Measurements from ENCODE around the gene HOXB4.

Gene HOXB4

DNA sequence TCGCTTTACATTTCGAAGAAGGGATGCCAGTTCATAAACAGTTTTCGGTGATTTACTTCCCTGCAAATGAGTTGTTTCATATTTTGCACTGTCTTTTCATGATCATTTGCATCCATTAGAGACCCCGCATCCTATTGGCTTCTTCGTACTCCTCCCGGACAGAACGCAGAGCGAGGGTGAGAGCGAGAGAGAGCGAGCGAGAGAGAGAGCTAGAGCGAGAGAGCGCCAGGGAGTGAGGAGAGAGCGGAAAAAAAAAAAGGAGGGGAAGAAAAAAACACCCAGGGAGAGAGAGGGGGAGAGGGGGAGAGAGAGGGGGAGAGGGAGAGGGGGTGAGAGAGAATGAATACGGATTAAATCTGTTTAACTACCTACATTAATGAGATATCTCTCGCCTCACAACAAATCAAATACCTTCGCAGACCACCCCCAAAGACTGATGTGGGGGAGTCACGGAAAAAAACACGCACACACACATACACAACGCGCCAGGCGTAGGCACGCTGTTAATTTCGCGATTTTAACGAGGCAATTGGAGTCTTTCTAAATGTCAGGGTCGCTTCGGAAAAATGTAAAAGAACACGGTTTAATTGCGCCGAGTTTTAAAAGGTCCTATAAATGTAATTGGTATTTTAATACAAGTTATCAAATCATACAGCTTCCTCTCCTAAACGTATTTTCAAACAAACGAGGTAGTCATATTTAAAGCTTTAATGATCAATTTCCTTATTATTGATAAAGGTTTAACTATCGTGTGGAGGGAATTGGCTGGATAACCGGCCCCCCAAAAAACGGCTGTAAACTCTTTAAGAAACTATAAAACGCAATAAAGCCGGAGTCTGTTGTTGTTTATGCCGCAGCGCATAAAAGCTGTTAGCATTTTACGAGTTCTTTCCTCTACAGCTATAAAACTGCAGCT, 37.2 kb upstream of the HOXB4 start, which contains the start of gene HOXB8:
Gene HOXB8, minus strand, starts transcription at position 246 of the 916 bp plus-strand sequence. CDS start 588 bp downstream, outside the sequence.
- DNase-seq (ENCODE audit: low read depth) = no peak

DNA sequence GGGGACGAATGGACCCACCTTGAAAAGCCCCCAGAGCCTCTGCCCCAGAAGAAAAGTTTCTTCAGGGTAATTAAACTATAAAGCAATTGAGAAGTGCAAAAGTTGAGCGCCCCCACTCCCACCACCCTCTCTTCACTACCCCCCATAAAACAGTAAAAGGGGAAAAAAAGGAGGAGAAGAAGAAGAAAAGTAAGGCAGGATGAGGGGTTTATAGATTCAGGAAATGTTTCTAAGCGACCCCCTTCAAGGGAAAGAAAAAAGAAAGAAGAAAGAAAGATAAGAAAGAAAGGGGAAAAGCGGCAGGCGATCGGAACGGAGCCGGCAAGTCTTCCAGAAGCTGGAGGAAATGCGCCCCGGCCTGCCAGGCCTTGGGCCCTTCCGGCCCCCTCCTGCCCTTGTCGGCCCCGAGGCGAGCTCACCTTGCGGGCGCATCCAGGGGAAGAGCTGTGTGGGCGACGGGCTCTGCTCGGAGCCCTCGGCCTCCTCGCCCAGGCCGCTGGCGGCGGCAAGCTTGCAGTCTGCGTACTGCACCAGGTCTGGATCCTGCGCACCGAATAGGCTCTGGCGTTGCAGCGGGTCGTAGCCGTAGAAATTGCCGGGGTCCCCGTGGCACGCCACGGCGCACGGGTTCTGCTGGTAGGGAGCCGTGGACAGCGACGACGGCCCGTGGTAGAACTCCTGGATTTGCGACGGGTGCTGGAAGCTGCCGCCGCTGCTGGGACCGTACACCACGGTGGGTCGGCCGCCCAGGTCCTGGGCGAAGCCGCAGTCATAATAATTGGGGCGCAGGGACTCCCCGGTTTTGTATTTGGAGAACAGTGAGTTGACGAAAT, 35.9 kb upstream of the HOXB4 start:
- no peak for DNase-seq (ENCODE audit: low read depth)

DNA sequence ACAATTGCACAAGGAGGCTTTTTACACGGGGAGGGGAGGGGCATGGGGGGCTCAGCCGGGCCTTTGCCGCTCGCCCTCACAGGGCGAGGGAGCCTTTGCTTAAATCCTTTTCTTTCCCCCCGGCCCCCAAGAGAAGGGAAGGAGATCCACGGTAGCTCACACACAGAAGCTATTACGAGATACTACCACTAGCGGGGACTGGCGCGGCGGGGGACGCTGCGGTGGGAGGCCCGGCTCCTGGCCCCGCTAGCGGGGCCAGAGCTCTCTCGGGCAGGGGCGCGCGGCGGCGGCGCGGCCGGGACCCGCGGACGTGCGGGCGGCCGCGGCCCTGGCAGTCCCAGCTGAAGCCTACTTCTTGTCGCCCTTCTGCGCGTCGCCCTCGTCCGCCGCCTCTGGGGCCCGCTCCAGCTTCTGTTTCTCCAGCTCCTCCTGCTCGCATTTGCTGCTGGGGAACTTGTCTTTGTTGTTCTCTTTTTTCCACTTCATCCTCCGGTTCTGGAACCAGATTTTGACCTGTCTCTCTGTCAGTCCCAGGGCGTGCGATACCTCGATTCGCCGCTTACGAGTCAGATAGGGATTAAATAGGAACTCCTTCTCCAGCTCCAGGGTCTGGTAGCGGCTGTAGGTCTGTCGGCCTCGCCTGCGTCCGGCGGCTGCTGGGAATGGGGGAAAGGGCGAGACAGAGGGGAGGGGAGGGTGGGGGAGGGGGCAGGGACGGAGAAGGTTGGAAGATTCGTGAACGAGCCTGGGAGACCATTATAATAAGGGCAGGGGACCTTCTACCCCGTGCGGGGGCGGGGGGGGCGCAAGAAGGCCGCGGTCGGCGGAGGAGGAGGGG, 34.9 kb upstream of the HOXB4 start:
- no peak for DNase-seq (ENCODE audit: low read depth)

DNA sequence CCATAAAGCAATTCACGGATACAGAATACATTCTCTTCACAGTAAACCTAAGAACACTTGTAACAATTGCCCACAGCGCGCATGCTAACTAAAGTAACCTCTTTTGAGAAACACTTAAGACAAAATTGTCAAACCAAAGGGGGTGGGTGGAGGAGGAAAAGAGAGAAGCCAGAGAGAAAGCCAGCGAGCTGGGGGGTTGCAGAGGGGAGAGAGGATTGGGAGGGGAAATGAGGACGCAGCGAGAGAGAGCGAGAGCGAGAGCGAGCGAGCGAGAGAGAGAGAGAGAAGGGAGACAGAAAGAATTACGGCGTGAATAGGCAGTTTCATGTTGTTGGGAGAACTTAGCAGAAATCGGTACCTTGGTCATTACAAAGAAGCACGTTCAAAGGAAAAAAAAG, 34.3 kb upstream of the HOXB4 start:
- DNase-seq (ENCODE audit: low read depth) = no peak

DNA sequence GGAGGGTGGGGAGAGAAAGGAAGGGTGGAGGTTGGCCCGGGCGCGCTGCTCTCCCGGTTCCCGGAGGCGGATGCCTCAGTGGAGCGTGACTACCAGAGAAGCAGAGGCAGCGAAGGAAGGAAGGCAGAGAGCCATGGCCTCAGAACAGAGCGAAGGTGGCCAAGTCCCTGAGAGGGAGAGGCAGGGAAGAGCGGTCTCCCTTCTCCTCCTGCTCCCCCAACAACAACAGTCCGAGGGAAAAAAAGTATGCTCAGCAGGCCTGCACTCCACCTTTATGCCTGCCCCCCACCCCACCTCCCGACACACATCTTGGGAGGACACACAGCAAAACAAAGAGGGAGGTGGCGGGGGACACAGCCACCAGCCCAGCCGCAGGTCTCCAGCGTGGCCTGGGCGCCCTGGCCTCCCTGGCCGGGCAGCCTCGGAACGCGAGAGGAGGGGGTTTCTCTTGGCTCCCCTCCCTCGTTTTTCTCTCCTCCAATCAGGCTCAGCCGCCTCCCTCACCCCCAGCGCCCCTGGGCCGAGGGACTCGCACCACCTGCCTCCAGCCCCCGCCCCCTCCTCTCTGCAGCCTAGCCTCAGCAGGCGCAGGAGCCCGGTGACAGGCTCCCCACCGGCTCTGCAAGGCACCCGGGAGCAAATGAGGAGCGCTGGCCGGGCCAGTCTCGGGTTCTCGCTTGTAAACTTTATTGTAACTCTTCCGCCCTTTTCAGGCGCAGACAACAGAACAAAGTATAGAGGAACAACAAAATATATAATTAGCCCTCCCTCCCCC, 33.7 kb upstream of the HOXB4 start:
- DNase-seq (ENCODE audit: low read depth) = peak; percentile 28

DNA sequence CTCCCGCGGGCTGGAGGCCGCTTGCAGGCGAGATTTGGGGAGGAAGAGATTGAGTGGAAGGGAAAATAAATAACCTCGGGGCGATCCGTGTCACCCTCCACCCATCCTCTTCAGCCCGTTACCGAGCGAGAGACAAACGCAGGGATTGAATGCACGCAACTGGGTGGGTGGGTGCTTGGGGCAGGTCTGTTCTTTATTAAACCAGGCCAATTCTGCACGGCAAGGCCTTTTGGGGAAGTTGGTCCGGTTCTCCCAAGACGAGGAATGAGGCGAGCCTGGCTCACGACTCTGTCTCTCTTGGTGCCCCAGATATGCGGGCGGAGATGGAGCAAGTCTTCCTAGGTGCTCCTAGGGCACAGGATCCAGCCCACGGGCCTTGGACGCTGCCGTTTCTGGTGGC, 33.1 kb upstream of the HOXB4 start:
- peak; percentile 37 for DNase-seq (ENCODE audit: low read depth)

DNA sequence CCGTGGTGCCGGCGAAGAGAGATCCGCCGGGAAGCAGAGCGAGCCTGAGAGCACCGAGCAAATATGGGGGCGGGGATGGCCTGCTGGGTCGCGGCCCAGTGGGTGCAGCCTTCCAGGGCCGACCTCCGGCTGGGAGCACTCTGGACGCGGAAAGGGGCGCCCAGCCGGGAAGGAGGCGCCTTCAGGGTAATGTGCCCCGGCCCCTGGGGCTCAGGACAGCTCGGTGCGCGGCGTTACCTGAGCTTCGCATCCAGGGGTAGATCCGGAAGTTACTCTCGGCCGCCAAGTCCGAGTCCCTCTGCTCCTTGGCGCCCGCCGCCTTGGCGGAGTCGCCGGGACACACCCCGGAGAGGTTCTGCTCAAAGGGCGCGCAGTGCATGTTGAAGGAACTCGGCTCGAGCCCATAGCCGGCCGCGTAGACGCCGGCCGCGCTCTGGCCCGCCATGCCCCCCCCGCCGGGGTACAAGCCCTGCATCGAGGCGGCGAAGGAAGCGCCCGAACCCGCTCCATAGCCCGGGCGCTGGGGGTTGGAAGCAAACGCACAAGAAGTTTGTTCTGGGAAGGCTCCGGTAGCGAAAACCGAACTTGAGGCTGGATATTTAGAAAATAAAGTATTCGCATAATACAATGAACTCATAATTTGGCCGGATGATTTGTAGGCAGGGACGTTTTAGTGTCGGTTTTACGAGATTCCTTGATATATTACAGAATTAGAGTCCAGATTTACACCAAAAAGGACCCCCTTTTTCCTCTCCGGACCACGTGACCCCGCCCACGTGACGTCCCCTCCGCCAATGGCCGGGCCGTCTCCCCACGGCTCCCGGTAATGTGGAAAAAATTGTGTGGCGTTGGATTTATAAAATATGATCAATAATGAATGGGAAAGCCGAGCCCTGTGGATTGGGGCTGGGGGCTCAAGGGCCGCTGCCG, 32.4 kb upstream of the HOXB4 start, which contains the start of gene HOXB7:
Gene HOXB7, minus strand, starts transcription at position 736 of the 930 bp plus-strand sequence. Its CDS starts 99 bp downstream, at position 637.
- DNase-seq (ENCODE audit: low read depth) = peak; percentile 71

DNA sequence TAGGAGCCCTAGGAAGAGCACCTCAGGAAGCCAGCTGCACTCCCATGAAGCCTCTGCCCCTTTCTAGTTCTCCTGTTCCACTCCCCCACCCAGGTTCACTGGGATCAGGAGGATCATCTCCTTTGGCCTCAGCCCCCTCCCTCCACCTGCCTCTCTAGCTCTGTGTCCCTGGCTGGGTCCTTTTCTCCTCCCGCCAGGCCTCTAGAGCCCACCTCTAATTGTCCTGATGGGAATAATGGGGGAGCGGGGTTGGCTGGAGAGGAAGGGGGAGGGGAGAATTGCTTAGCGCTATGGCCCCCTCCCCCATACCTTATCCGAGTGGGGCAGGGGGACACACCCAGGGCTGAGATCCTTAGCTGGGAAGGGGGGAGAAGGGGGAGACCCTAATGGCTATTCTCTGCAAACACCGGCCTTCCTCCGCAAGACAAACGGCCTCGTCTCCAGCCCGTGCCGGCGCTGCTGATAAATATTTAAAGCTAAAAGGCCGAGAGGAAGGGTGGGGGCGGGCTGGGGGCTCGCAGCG, 31.7 kb upstream of the HOXB4 start:
- no peak for DNase-seq (ENCODE audit: low read depth)

DNA sequence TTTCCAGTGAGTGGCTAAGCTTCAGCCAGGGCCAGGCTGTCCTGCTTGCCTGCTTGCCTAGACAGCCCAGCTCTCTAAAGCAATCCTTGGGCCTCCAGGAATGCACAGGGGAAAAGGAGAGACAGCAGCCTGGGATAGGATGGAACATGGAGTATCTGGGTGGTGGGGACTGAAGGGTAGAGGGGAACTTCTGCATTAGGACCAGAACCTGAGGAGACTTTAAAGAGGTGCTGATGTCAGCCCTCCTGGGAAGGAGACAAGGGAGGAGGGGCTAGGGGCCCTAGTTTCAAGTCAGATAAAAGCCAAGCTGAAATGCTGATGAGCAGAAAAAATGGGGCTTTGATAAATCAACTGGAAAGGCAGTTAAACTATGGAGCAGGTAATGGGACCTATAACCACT, 30.9 kb upstream of the HOXB4 start:
- DNase-seq (ENCODE audit: low read depth) = no peak

DNA sequence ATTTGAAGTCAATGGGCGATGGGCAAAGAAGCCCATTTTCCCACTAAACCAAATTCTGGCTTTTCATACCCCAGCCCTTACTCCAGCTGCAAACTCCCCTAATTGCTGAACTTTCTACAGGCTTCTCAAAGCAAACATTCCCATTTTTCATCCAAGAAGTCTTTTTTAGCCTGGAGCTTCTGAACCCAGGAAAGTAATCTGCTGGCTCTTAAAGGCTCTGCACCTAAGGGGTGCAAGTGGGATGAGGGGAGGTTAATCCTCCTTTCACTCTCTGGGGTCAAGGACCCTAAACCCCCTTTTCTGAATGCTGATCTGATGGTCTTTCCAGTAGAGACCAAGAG, 30.3 kb upstream of the HOXB4 start:
- no peak for DNase-seq (ENCODE audit: low read depth)

DNA sequence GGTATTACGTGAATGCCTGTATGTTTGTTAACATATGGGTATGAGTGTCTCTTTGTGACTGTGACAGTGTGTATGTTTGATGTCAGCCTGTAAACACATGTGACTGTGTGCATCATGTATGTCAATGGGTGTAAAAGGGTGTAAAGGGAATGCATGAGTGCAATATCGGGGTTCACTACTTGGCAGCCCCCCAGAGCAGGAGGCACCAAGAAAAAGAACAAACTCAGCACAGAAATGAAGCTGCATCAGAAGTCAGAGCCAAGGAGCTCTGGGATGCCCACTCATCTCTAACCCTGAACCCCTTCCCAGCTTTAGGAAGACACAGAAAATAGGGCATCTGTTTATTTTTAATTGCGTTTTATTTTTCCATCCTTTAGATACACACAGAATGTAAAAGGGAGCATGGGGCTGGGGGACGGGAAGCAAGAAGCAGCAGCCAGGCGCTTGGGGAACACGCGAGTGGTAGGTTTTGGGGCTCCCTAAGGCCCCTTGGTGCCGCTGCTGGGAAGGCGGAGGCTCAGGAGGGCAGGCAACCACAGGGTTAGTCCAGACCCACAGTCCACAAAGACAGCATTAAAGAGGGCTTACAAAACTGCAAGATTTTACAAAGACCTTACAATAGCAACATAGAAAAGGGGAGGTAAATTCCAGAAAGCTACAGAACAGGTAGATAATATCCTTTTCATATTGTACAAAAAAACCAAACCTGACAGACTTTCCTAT, 28.9 kb upstream of the HOXB4 start:
- no peak for DNase-seq (ENCODE audit: low read depth)

DNA sequence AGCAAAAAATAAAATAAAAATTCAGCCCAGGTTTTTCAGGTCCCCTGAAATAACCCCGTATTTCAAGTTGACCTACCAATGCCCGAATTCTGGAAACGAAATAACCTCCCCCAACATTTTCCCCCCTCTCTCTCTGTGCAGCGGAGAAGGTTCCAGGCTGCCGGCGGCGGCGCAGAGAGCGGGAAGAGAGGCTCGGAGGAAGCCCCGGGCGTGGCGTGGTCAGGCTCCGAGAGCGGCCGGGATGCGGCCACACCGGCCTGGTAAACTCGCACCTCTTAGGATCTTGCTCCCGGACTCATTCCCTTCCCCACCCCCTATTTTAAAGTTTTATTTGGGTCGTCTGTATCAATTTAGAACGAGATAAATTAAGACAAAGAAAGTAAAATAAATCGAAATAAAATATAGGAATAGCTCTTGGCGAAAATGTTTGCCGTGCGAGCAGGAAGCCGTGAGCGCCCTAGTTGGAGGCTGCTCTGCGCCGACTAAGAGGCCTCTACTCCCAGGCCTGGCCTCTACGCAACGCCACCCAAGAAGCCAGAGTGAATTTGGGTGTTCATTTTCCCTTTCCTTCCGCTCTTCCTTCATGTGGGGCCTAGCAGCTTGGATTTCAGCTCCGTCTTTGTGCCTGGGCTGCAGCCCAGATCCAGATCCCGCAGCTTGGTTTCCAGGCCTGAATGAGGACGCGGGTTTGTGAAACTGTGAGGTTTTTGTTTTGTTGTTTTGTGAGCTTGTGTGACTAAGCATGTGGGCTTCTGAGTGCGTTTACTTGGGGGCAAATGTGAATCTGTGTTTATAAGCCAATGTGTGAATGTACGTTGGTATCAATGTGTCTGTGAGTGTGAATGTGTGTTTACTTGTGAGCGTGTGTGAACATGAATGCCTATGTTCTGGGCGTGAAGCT, 28.1 kb upstream of the HOXB4 start:
- DNase-seq (ENCODE audit: low read depth) = no peak

DNA sequence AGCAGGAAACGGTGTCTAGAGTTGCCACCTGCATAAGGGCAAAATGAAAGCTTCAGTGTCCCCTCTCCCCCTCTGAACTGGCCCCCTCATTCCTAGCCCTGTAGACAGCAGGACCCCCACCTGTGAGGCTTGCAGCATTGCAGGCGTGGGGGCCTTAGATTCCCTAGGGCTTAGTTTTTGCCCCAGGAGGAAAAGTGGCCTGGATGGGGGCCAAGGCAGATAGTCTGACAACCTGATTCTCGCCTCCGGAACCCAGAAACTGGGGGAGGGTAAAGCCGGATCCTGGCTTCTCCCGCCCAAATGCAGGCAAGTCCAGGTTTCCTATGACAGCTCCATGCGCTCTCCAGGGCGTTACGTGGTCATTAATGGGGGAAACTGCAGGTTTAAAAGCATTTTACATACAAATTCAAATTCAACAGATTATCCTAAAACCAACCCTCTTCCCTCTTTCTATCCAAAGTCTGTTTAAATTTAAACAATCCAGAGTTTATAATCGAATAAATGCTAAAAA, 27.3 kb upstream of the HOXB4 start:
- no peak for DNase-seq (ENCODE audit: low read depth)

DNA sequence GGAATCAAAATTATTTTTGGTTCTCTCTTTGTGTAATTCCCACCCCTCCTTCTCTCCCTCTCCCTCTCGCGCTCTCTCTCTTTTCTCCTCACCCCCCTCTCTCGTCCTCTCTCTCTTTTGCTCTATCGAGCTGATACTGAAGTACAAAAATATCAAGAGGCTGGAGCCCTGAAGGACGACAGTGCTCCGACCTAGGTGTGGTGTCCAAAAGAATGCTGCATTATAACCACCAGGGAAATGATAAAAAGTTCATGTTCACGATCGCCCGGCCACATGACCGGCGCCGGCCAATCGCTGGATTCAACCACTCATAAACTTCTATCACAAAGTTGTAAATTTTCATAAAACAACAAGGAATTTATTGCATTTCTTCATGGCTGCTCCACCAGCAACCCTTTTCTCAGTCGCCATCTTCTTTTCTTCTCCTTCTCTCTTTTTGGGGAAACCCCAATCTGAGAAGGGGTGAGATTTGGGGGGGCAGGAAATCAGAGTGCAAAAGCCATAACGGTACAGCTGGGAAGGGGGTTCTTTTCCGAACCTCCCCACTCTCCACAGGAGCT, 26.7 kb upstream of the HOXB4 start, which contains the start of gene HOXB6:
Gene HOXB6, minus strand, starts transcription at position 217 of the 560 bp plus-strand sequence. CDS start 6,836 bp downstream, outside the sequence.
- DNase-seq (ENCODE audit: low read depth) = no peak

DNA sequence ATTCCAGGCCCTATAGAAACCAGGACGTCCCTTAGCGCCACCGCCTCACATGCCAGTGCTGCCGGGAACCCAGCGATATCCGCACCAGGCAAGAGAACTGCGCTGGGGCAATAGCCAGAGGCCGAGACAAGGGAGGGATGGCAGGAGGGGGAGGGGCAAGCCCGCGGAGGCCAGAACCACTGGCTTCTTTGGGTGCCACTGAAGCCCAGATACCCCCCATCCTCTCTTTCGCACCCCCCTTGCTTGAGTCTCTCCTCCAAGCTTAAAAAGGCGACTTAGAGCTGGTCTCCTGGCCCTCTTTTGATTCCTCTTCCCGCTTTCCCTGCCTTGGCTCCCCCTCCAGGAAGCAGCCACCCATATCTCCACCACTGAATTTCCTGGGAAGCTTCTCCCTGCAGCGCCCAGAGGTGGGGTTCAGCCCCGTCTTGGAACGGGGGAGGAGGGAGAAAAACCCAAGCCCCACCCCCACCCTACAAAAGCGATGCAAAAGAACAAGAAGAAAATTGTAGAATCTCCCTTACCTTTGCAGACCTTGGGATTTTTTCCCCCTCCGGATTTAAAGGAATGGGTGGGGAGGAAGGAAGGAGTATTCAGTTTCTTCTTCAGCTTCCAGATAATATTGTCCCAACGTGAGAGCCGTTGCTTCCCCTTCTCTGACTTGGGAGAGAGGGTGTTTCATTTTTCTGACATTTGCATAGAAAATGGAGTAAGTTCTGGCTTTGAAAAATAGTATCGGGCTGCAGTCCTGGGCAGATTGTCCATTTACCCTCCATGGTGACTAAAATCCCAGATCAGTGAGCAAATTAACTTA, 26.0 kb upstream of the HOXB4 start:
- DNase-seq (ENCODE audit: low read depth) = peak; percentile 26

All from GM04504 (cell line).